Keratinocyte (primary cell): ENCODE data around the gene EHMT1.

ENCODE experiments used
- EZH2 ChIP-seq: IDR thresholded peaks from one replicate; pipeline ENCODE4 v1.6.1; 2012; ENCODE audit warnings: inconsistent platforms, mild to moderate bottlenecking, low read length, moderate library complexity
- TF ChIP-seq, protein P1 (sequence below), 3 experiments: IDR thresholded peaks in 1 of 3; conservative IDR thresholded peaks in 1 of 3; optimal IDR thresholded peaks in 1 of 3; 2 replicates in 2 of 3; 3 replicates in 1 of 3; pipeline versions ENCODE3 to v1.5.1; 2011; ENCODE audit warnings: low read length in 3 of 3, mild to moderate bottlenecking in 3 of 3, moderate library complexity in 2 of 3, control low read depth in 1 of 3, inconsistent platforms in 1 of 3; ENCODE audit not compliant: insufficient read depth in 2 of 3; ENCODE audit errors: extremely low read depth in 1 of 3

DNA sequence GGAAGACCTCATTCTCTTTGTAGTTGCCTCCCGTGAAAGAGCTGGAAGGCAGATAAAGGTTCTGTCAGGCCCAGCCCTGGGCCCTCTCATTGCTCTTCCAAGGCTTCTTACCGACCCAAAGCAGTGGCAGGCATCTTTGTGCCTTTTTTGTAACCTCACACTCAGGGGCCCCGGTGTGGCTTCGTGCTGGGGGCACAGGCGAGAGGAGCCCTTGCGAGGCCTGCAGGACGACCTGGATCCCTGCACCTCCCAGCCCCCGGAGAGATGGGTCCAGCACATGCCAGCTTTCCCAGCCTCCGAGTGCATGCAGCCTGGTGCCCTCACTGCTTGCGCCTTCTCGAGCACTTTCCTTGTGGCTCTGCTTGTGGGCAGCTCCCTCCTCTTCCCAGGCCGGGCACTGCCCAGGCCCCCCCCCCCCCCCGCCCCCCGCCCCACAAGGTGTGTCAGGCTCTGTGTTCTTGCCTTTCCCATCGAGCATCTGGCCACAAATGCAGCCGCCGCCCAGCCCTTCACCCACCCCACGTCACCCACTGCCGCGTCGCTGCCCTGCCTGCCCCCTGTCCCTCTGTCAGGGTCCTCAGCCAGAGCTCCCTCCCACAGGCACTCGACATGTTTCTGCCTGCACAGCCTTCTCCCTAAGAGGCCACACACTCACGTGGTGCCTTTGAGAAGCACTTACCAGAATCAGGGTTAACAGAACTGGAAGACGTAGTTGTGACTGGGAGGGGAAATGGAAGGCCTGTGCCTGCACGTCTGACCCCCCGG is 195.0 kb downstream of the EHMT1 start:
- TF ChIP-seq, protein P1, sequence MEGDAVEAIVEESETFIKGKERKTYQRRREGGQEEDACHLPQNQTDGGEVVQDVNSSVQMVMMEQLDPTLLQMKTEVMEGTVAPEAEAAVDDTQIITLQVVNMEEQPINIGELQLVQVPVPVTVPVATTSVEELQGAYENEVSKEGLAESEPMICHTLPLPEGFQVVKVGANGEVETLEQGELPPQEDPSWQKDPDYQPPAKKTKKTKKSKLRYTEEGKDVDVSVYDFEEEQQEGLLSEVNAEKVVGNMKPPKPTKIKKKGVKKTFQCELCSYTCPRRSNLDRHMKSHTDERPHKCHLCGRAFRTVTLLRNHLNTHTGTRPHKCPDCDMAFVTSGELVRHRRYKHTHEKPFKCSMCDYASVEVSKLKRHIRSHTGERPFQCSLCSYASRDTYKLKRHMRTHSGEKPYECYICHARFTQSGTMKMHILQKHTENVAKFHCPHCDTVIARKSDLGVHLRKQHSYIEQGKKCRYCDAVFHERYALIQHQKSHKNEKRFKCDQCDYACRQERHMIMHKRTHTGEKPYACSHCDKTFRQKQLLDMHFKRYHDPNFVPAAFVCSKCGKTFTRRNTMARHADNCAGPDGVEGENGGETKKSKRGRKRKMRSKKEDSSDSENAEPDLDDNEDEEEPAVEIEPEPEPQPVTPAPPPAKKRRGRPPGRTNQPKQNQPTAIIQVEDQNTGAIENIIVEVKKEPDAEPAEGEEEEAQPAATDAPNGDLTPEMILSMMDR (optimal IDR thresholded peaks at IDR 0.05 in 1 of 3, IDR thresholded peaks at IDR 0.05 in 1 of 3, conservative IDR thresholded peaks at IDR 0.05 in 1 of 3; ENCODE audit: extremely low read depth in 1 of 3, insufficient read depth in 2 of 3, low read length in 3 of 3): no peak
- TF ChIP-seq EZH2: no peak
